DMS79 (cell line): Measurements from ENCODE around the gene HPSE.

Experiments
- DNase-seq: peaks from one replicate; lab custom pipeline; 2025; lab: John Stamatoyannopoulos, UW

Gene HPSE

DNA sequence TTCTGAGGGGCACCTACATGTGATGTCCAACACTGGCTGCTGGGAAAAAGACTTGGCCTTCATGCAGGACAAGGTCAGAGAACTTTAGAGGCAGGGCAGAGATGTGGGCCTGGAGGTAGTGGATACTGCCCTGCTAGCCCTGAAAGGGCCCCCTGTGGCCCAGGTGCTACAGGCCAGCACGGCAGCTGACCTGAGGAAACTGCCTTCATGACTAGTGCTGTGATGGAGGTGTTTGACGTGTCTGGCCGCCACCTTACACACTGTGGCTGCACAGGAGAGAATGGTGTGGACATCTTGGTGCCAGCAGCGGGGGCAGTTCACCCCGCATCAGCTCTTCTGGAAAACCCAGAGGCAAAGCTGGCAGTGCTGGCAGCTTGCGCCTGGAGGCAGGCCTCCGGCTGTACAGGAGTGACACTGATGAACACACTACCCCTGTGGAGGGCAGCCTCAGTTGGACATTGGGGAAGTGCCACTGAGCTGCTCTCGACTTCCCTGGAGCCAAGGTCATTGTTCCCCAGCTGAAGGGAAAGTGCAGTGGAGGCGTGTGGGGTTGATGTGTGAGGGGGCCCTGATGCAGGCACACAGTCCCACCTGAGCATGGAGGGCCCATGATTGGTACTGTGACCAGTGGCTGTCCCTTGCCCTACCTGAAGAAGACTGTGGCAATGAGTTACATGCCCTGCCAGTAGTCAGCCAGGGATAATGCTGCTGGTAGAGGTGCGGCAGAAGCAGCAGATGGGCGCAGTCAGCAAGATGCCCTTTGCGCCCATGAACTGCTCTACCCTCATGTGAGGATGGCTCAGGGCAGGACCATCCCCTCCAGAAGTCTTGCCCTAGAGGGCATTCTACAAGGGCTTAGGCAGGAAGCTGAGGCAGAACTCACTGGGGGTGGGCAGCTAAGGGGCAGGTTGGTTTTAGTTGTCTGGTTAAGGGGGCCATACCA lies 87.0 kb downstream of the HPSE start:
- DNase-seq: no peak
